H9 (cell line): ENCODE results near the gene RAB29. TPM values are rescaled to one million over a fixed set of nuclear protein-coding genes. Genes with fewer than 3 reads are reported as not detected.

ENCODE experiments used
- DNase-seq: peaks from one replicate; pipeline ENCODE4 v3.0.0-alpha.2; 2017
- H2AFZ ChIP-seq: one replicate; pipeline ENCODE4 v1.6.1; 2013; ENCODE audit warnings: mild to moderate bottlenecking, low read length, control low read depth, moderate library complexity
- H2AK5ac ChIP-seq: 2 replicates; pipeline ENCODE4 v1.6.1; 2013; ENCODE audit warnings: low read length, control low read depth, mixed read lengths; ENCODE audit not compliant: insufficient read length
- H2BK120ac ChIP-seq: one replicate; pipeline ENCODE4 v1.6.1; 2013; ENCODE audit warnings: low read depth, mild to moderate bottlenecking, low read length, control low read depth, inconsistent platforms; ENCODE audit not compliant: poor library complexity, severe bottlenecking
- H2BK12ac ChIP-seq: 2 replicates; pipeline ENCODE4 v1.6.1; 2013; ENCODE audit warnings: low read length, control low read depth, mixed read lengths, low read depth; ENCODE audit not compliant: insufficient read length
- H2BK15ac ChIP-seq: 2 replicates; pipeline ENCODE4 v1.6.1; 2013; ENCODE audit warnings: low read depth, low read length, control low read depth
- H2BK20ac ChIP-seq: one replicate; pipeline ENCODE4 v1.6.1; 2013; ENCODE audit warnings: low read depth, mild to moderate bottlenecking, low read length, control low read depth, inconsistent platforms; ENCODE audit not compliant: poor library complexity, severe bottlenecking
- H2BK5ac ChIP-seq: 2 replicates; pipeline ENCODE4 v1.6.1; 2013; ENCODE audit warnings: low read length, control low read depth, mixed read lengths; ENCODE audit not compliant: insufficient read length
- H3K14ac ChIP-seq: 2 replicates; pipeline ENCODE4 v1.6.1; 2013; ENCODE audit warnings: low read length, control low read depth; ENCODE audit not compliant: insufficient read depth
- H3K18ac ChIP-seq: 2 replicates; pipeline ENCODE4 v1.6.1; 2013; ENCODE audit warnings: low read depth, mild to moderate bottlenecking, mixed read lengths, low read length, control low read depth; ENCODE audit not compliant: insufficient read length
- H3K23ac ChIP-seq: 2 replicates; pipeline ENCODE4 v1.6.1; 2013; ENCODE audit warnings: low read length, control low read depth, mixed read lengths, low read depth; ENCODE audit not compliant: insufficient read length
- H3K23me2 ChIP-seq: 2 replicates; pipeline ENCODE4 v1.6.1; 2013; ENCODE audit warnings: low read depth, mild to moderate bottlenecking, mixed read lengths, low read length, control low read depth; ENCODE audit not compliant: insufficient read length, poor library complexity, severe bottlenecking
- H3K27ac ChIP-seq: 2 replicates; pipeline ENCODE4 v1.5.1; 2013; ENCODE audit warnings: low read length, control low read depth, mixed read lengths, low read depth; ENCODE audit not compliant: insufficient read length
- H3K27me3 ChIP-seq: 2 replicates; pipeline ENCODE4 v1.6.1; 2013; ENCODE audit warnings: low read length, control low read depth, inconsistent platforms; ENCODE audit not compliant: insufficient read depth
- H3K4ac ChIP-seq: 2 replicates; pipeline ENCODE4 v1.6.1; 2013; ENCODE audit warnings: low read depth, mild to moderate bottlenecking, control low read depth, inconsistent platforms, low read length, moderate library complexity
- H3K4me1 ChIP-seq: 2 replicates; pipeline ENCODE4 v1.6.1; 2013; ENCODE audit warnings: low read length, control low read depth, inconsistent platforms; ENCODE audit not compliant: insufficient read depth
- H3K4me2 ChIP-seq: 2 replicates; pipeline ENCODE4 v1.6.1; 2013; ENCODE audit warnings: low read length, control low read depth, mixed read lengths; ENCODE audit not compliant: insufficient read length, insufficient read depth
- H3K56ac ChIP-seq: 2 replicates; pipeline ENCODE4 v1.6.1; 2013; ENCODE audit warnings: low read depth, mild to moderate bottlenecking, mixed read lengths, low read length, control low read depth; ENCODE audit not compliant: insufficient read length
- H3K79me1 ChIP-seq: 2 replicates; pipeline ENCODE4 v1.6.1; 2013; ENCODE audit warnings: low read depth, mild to moderate bottlenecking, moderate library complexity, low read length, control low read depth, inconsistent platforms; ENCODE audit not compliant: insufficient read depth, poor library complexity, severe bottlenecking
- H3K79me2 ChIP-seq: 2 replicates; pipeline ENCODE4 v1.6.1; 2013; ENCODE audit warnings: low read length, control low read depth, inconsistent platforms; ENCODE audit not compliant: insufficient read depth
- H3K9ac ChIP-seq: 2 replicates; pipeline ENCODE4 v1.6.1; 2013; ENCODE audit warnings: low read length, control low read depth, mixed read lengths; ENCODE audit not compliant: insufficient read length; ENCODE audit errors: extremely low read depth
- H3K9me3 ChIP-seq: one replicate; pipeline ENCODE4 v1.6.1; 2013; ENCODE audit warnings: low read depth, low read length, inconsistent platforms; ENCODE audit not compliant: control insufficient read depth
- H3T11ph ChIP-seq: one replicate; pipeline ENCODE4 v1.6.1; 2013; ENCODE audit warnings: mild to moderate bottlenecking, low read length, control low read depth, inconsistent platforms
- H4K20me1 ChIP-seq: one replicate; pipeline ENCODE4 v1.6.1; 2013; ENCODE audit not compliant: control insufficient read depth, insufficient read length, insufficient read depth
- H4K5ac ChIP-seq: 2 replicates; pipeline ENCODE4 v1.6.1; 2013; ENCODE audit warnings: low read depth, mild to moderate bottlenecking, mixed read lengths, low read length, control low read depth; ENCODE audit not compliant: insufficient read length
- H4K8ac ChIP-seq: replicated peaks from 2 replicates; pipeline ENCODE4 v1.6.1; 2013; ENCODE audit warnings: low read length, control low read depth, mixed read lengths, low read depth; ENCODE audit not compliant: insufficient read length
- H4K91ac ChIP-seq: 2 replicates; pipeline ENCODE4 v1.6.1; 2013; ENCODE audit warnings: low read depth, mild to moderate bottlenecking, moderate library complexity, mixed read lengths, low read length, control low read depth; ENCODE audit not compliant: insufficient read length
- H3K27ac Mint-ChIP-seq, 3 experiments: 2 replicates in 2 of 3; 3 replicates in 1 of 3; pipeline ENCODE4 v1.8.0; 2020 to 2021; ENCODE audit warnings: mixed read lengths in 3 of 3, mild to moderate bottlenecking in 1 of 3, moderate library complexity in 1 of 3
- H3K27me3 Mint-ChIP-seq: 2 replicates; pipeline ENCODE4 v1.8.0; 2021; ENCODE audit warnings: low read depth, mild to moderate bottlenecking, moderate library complexity, mixed read lengths
- H3K36me3 Mint-ChIP-seq, 3 experiments: 2 replicates in 2 of 3; 3 replicates in 1 of 3; pipeline ENCODE4 v1.8.0; 2020 to 2021; ENCODE audit warnings: low read depth in 3 of 3, mixed read lengths in 3 of 3; ENCODE audit not compliant: insufficient read depth in 1 of 3
- H3K4me1 Mint-ChIP-seq, 2 experiments: 2 replicates each; pipeline ENCODE4 v1.8.0; 2020; ENCODE audit warnings: mixed read lengths in 2 of 2
- H3K4me3 Mint-ChIP-seq, 2 experiments: 2 replicates in 1 of 2; 3 replicates in 1 of 2; pipeline ENCODE4 v1.8.0; 2020 to 2021; ENCODE audit warnings: mild to moderate bottlenecking in 2 of 2, mixed read lengths in 2 of 2, moderate library complexity in 1 of 2
- H3K9me3 Mint-ChIP-seq, 2 experiments: 2 replicates in 1 of 2; 3 replicates in 1 of 2; pipeline ENCODE4 v1.8.0; 2020; ENCODE audit warnings: mild to moderate bottlenecking in 2 of 2, mixed read lengths in 2 of 2, moderate library complexity in 1 of 2
- WGBS: extraction: QIAGEN DNeasy Blood & Tissue Kit; methylation state at CpG from one replicate; pipeline ENCODE4 v1.1.7; 2013; ENCODE audit warnings: missing lambda C conversion rate, low lambda C conversion rate, mixed read lengths; ENCODE audit not compliant: insufficient read length; ENCODE audit errors: extremely low coverage; 5-methylcytosine and 5-hydroxymethylcytosine counted together
- total RNA-seq: library from RNA; stranded (reverse); gene quantifications from 2 replicates; pipeline ENCODE4 v1.2.1, GENCODE V29; 2021
- TF ChIP-seq, protein P1 (sequence below): fragments of 200-600 bp; sonication (generic); conservative IDR thresholded peaks from 3 replicates; pipeline ENCODE4 v1.8.0; 2021; ENCODE audit warnings: antibody characterized with exemption, mild to moderate bottlenecking

The RAB29 gene
- total RNA-seq, 1 experiment from 2014 or later: 4.2 TPM

DNA sequence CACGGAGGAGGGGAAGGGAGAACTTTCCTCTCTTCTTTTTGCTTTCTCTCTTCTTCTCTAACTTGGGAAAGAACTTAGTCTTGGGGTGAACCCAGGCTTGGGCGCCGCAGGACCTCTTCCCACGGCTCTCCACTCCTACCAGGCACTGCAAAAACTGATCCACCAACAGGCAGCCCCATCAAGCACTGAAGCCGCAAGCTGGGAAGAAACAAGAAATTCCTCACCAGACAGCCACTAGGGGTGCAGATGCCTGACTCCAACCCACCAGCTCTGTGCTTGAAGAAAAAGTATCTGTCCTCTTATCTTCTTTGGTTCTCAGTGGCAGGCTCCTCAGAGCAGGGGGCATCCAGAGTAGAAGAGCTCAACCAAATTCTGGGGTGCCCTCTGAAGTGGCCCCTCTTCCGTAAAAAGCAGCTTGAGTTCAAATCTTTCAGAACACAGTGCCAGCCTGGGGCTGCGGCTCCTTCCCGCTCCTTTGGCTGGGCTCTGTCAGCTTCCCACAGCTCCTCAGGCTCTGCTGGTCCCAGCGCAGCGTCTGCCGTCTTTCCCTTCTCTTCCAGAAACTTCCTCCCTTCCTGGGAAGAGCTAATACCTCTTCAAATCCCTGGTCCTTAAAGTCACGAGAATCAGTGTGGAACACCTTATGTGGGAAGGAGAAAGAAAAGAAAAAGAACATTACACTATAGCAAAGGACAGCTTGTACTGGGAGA is 35.3 kb upstream of the RAB29 start:
- peak; percentile 54 for DNase-seq

More for the DNA sequence above, 35.3 kb upstream of the RAB29 start:
- Histone ChIP-seq H3K4ac (no peak overlapping the region), H3K27me3 (no peaks in the 10 kb centered on the region), H4K5ac (no peak overlapping the region), H2BK12ac (no peak overlapping the region), H2AK5ac (no peak overlapping the region), H2BK20ac (no peak overlapping the region), H3K23me2 (peaks cover 14% of the 10 kb centered on the region), H2BK120ac (no peak overlapping the region), H4K20me1 (peaks cover 2% of the 10 kb centered on the region), H2BK15ac (no peak overlapping the region), H3K14ac (no peak overlapping the region), H3K4me2 (no peak overlapping the region), H3K4me1 (no peaks in the 10 kb centered on the region), H4K8ac (no peak overlapping the region), H2AFZ (no peak overlapping the region), H3T11ph (no peak overlapping the region), H2BK5ac (no peak overlapping the region), H3K18ac (no peak overlapping the region), H3K79me1 (peaks cover 6% of the 10 kb centered on the region), H3K9ac (no peak overlapping the region), H3K56ac (no peak overlapping the region), H4K91ac (no peak overlapping the region), H3K9me3 (no peaks in the 10 kb centered on the region), H3K79me2 (no peaks in the 10 kb centered on the region; the same call in 1 of the 2 replicates), H3K23ac (no peak overlapping the region), H3K27ac (no peak overlapping the region)
- Mint-ChIP-seq H3K27me3 (peaks cover 9% of the 10 kb centered on the region), H3K27ac (peak overlapping the region; percentile 5 to 79 (median 28); a peak in 3 of 7 replicates), H3K36me3 (peaks cover 34 to 37% (median 36%) of the 10 kb centered on the region in 3 experiments), H3K4me1 (peaks cover 40 to 47% of the 10 kb centered on the region in 2 experiments), H3K4me3 (no peak overlapping the region), H3K9me3 (no peaks in the 10 kb centered on the region)
- TF ChIP-seq, protein P1, sequence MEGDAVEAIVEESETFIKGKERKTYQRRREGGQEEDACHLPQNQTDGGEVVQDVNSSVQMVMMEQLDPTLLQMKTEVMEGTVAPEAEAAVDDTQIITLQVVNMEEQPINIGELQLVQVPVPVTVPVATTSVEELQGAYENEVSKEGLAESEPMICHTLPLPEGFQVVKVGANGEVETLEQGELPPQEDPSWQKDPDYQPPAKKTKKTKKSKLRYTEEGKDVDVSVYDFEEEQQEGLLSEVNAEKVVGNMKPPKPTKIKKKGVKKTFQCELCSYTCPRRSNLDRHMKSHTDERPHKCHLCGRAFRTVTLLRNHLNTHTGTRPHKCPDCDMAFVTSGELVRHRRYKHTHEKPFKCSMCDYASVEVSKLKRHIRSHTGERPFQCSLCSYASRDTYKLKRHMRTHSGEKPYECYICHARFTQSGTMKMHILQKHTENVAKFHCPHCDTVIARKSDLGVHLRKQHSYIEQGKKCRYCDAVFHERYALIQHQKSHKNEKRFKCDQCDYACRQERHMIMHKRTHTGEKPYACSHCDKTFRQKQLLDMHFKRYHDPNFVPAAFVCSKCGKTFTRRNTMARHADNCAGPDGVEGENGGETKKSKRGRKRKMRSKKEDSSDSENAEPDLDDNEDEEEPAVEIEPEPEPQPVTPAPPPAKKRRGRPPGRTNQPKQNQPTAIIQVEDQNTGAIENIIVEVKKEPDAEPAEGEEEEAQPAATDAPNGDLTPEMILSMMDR: peak; percentile 60
- no CpG with 5 or more reads among the region's 12 CpGs for WGBS
